ENCODE results near the gene LBR. TPM values are rescaled to one million over a fixed set of nuclear protein-coding genes. Genes with fewer than 3 reads are reported as not detected.

Gene LBR
- total RNA-seq, 1 experiment from 2014 or later: 44.0 TPM

DNA sequence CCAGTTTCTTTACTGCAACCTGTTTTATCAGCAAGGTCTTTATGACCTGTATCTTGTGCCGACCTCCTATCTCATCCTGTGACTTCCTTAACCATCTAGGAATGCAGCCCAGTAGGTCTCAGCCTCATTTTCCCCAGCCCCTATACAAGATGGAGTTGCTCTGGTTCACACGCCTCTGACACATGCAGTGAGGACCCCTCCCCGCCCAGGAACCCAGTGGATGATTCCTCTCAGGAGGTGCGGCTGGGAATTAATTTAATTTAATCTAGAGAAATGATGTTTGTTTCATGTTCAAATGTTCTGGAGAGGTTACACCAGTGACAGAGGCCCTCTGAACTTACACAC, 39.0 kb upstream of the LBR start:
- in situ Hi-C loops (cut with HindIII; ENCODE audit: low pct_unique_long_range_greater_than_20kb, low sequenced_read_pairs): no loop called here
- DNase-seq (ENCODE audit: low read depth, low spot score): no peak

DNA sequence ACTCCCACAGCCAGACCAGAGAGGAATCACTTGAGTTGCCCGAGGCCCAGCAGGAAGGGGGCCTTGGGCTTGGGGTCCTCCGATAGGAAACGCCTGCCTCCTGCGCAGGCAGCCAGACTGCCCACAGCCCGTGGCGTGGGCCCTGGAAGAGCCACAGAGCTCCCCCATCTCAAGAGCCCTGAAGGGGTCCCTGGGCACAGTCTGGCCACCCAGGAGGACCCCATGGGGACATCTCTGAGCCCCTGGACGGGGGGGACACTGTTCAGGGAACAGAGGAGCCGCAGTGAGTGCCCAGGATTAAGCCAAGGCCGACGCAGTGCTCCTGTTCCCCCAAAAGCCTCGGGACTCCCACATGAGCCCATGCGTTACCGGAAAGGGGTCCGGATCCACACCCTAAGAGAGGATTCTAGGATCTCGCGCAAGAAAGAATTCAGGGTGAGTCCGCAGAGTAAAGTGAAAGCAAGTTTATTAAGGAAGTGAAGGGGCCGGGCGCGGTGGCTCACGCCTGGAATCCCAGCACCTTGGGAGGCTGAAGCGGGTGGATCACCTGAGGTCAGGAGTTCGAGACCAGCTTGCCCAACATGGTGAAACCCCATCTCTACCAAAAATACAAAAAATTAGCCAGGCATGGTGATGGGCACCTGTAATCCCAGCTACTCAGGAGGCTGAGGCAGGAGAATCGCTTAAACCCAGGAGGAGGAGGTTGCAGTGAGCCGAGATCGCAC, 38.1 kb upstream of the LBR start:
- in situ Hi-C loops (cut with HindIII; ENCODE audit: low pct_unique_long_range_greater_than_20kb, low sequenced_read_pairs): no loop called here

DNA sequence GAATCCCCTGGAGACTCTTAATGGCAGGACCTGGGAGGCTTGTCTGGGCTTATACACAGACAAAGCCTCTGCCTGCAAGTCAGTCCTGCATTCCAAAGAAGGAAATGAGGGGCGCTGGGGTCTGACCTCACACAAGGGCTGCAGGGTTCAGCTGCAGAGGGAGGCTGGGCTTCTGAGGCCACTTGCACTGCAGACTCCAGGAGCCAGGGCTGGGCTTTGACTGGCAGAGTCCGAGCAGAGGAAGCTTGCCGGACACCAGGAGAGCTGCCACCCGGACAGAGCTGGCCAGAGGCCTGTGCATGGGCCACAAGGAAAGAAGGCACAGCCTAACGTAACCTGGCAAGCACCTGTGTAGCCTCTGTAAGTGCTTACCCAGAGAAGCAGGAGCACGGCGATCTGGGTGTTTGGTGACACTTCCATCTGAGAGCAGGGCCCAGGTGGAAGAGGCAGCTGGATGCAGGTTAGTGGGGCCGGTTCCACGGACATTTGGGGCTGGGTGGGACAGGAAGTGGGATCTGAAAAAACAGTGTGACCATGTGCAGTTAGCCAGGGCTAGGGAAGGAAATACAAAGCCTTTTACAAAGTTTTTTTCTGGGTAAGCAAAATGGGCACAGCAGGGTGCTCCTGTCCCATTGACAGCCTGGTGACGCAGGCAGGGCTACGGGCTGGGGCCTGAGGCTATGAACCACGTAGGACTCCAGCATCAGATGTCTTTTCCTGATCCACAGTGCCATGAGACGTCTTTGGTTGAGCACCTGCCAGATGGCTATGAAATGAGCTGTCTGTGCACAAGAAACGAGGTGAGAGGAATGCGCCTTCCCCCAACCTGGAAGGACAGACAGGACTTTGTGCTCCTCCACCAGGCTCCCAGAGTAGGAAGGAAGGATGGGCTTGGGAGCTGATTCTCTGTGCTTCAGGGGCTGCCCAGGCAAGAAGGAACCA, 37.3 kb upstream of the LBR start:
- in situ Hi-C loops (cut with HindIII; ENCODE audit: low pct_unique_long_range_greater_than_20kb, low sequenced_read_pairs): no loop called here

More for the DNA sequence above, 38.1 kb upstream of the LBR start:
- DNase-seq (ENCODE audit: low read depth, low spot score): no peak

DNA sequence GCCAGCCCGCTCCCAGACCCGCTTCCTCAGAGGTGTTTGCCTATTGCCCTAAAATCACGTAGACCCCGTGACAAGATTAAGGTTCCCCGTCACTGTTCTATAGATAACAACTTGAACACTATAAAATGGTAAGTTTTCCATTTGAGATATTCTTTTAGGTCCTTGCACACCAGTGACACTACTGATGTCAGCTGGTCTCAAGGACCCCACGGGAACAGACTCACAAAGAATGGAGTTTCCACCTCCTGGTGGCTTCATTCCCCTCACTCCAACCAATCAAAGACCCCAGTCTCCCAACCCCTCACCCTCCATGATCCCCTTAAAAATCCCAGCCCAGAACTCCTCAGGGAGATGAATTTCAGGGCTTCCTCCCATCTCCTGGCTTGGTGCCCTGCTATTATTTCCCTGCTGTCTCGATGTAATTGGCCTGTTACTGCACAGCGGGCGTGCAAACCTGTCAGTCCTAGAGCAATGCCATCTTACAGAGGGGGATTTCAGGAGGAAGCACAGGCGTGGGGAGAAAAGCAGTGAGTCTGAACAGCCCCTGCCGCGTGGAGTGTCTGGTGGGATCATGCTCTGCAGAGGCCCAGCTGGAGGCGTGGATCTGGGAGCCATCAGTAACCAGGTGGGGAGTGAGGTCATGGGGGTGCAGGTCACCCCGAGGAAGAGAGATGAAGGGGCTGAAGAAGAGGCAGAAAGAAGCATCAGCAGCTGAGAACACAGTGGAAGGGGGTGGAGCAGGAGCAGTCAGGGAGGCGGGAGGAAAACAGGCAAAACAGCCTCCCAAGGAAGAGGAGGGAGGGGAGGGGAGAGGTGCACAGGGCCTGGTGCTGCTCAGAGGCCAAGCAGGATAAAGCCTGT, 35.1 kb upstream of the LBR start:
- in situ Hi-C loops (cut with HindIII; ENCODE audit: low pct_unique_long_range_greater_than_20kb, low sequenced_read_pairs): no loop called here

More for the DNA sequence above, 37.3 kb upstream of the LBR start:
- DNase-seq (ENCODE audit: low read depth, low spot score): peak; percentile 99

DNA sequence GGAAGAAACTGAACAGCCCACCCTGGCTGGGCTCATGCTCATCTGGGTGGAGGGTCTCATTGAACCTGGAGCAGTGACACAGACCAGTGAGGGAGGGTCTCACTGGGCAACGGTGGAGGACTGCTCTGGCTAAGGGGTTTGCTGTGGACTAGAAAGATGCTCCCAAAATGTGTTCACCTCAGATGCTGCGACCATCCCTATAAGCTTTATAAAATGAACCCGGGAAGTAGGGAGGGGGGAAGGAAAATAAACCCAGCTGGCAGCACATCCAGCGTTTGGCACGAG, 34.5 kb upstream of the LBR start:
- DNase-seq (ENCODE audit: low read depth, low spot score): no peak
- in situ Hi-C loops (cut with HindIII; ENCODE audit: low pct_unique_long_range_greater_than_20kb, low sequenced_read_pairs): no loop called here

More for the DNA sequence above, 35.1 kb upstream of the LBR start:
- DNase-seq (ENCODE audit: low read depth, low spot score): no peak

DNA sequence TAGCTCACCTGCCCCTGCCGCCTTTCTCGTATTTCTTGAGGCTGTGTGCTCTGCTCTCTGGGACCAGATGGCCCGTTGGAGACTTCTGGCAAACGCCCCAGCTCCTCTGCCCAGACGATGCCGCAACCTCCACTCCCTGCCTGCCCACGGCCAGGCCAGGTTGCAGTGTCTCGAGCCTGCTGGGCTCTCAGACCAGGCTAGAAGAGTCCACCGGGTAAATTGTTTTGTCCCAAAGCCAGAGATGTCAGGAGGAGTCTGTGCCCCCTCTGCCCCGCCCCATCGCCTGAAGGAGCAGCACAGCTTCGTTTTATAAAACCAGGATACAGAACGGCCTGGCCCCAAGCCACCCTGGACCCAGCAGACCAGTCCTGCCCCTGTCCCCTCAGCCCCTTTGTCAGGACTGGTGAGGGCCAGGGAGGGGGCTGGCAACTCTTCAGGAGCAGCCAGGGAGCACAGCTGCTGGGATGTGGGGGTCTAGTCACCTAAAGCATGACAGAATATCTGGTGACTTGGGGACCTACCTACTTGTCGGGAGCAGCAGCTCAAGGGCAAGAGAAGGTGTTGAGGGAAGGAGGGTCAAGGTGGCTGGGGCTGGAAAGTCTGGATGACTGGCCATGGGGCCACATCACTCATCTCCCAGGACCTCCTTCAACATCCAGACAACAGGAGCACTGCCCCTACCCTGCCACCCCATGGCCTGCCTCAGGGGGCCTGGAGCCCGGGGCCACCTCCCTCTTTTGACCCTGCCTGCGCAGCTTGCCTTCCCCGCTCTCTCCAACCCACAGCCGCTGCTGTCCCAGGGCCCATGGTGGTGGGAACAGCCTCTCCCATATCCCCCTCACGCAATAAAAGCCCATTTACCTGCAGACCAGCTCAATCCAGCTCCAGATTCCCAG, 33.9 kb upstream of the LBR start:
- DNase-seq (ENCODE audit: low read depth, low spot score): no peak
- in situ Hi-C loops (cut with HindIII; ENCODE audit: low pct_unique_long_range_greater_than_20kb, low sequenced_read_pairs): no loop called here

DNA sequence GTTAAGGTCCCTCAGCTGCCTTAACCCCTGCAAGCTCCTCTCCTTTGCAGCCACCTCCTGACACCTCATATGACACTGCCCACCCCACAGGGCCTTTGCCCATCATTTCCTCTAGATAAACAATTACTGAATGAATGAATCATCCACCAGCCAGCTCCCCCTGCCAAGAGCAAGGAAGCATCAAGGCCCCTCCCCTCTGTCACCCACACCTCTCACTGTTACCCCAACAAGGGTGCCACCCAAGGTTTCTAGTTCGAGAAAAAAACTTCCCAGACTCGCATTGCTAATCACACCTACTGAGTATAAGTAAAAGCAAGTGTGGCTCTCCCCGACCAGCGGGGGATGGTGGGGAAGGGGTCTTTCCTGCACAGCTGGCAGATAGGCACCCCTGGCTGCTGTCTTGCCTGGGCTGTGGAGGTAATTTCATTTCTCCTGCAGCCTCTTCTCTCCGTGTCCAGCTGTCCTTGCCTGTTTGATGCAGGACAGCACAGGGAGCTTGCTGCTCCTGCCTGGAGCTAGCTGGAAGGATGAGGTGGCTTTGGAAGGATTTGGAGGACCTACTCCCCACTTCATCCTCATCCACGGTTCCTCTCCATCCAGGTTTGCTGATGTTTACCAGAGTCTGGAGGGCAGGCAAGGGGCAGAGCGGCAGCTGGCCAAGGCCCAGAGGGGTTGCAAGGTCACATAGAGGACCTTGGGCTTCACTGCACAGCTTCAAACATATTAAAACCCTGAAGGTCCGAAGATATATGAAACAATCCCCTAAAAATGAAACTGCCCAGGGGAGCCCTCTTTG, 33.1 kb upstream of the LBR start:
- in situ Hi-C loops (cut with HindIII; ENCODE audit: low pct_unique_long_range_greater_than_20kb, low sequenced_read_pairs): no loop called here
- no peak for DNase-seq (ENCODE audit: low read depth, low spot score)

DNA sequence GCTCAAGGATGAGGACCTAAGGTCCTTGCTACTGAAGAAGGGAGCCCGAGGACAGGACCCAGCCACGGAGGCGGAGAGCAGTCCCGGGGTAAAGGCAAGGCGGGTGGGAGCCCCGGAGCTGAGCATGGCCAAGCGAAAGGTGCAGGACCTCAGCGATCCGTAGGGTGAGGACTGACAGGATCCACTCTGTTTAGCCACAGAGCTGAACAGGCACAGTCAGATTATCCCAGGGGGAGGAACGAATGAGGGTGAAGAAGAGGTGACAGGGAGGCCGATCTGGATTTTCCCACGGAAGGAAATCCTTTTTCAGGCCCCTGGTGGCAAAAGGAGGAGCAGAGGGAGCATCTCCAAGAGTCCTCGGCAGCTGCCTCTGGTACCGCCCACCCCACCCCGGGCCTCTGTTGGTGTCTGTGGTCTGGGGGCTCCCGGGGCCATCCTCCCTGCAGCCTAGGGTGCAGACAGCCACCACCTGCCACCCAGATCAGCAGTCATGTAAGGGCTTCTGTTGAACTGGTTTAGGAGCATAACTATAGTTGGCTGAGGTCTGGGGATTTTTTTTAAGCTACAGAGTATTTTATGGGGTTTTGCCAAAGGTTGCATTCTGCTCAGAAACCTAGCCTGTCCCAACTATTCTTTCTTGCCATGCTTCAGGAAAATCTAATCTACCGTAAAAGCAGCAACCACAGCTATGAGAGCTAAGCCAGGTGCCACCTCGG, 32.3 kb upstream of the LBR start:
- DNase-seq (ENCODE audit: low read depth, low spot score): no peak
- in situ Hi-C loops (cut with HindIII; ENCODE audit: low pct_unique_long_range_greater_than_20kb, low sequenced_read_pairs): no loop called here

DNA sequence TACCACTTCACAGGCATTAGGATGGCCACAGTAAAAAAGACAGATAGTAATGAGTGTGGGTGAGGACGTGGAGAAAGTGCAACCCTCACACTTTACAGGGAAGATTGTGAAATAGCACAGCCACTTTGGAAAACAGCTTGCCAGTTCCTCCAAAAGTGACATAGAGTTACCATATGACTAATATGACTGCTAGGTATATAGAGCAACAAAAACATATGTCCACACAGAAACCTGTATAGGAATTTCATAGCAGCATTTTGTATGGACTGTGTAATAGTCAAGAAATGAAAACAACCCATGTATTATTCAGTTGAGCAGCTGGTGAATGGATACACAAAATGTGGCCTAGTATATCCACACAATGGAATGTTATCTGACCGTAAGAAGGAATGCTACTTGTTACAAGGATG, 30.4 kb upstream of the LBR start:
- in situ Hi-C loops (cut with HindIII; ENCODE audit: low pct_unique_long_range_greater_than_20kb, low sequenced_read_pairs): no loop called here
- no peak for DNase-seq (ENCODE audit: low read depth, low spot score)

DNA sequence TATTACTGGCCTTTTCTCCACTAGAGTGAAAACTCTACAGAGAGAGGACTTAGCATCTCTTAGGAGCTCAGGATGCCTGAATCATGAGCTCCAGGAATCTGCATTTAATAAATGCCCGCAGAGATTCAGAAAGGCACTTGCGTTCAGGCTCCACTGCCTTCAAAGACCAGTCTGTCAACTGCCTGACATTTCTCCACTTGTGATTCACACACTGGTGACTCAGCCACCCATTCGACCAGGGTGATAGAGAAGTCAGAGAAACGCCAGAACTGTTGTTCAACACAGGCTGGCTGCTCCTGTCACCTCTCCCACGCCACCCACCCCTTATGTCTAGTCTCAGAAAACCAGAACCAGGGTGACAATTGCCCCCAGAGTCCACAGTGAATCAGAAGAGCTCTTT, 26.9 kb upstream of the LBR start:
- peak; percentile 80 for DNase-seq (ENCODE audit: low read depth, low spot score)
- in situ Hi-C loops (cut with HindIII; ENCODE audit: low pct_unique_long_range_greater_than_20kb, low sequenced_read_pairs): no loop called here

DNA sequence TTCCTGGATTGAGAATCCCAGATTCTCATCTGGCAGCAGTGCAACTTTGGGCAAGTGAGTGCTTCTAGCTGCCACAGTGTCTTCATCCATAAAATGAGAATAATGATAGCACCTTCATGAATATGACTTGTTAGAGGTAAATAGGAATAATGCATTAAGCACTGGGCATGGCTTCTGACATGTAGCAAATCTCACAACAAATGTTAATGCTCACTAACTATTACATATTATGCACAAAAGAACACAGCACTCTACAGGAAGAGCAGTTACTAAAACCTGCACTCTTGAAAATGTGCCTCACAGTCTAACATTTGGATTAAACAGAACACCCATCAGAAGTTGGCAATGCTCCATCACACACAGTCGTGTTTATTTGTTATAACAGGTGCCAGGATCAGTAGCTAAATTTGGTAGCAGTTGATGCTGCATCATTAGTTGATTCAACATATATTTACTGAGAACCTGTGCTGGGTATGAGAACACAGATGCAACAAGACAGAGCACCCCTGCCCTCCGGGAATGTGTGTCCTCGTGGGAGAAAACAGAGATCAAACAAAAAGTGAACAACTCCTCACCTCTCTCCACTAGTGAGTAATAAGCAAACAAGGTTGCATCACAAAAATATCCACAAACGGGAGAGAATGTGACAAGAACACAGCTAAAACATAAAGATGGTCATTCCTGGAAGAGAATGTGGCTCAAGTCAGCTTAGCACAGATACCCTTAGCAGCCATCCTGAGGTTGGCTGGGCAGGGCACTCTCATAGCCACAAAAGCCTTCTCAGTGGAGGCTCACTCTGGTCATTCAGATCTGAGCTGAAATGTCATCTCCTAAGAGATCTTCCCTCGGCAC, 26.2 kb upstream of the LBR start:
- in situ Hi-C loops (cut with HindIII; ENCODE audit: low pct_unique_long_range_greater_than_20kb, low sequenced_read_pairs): no loop called here
- DNase-seq (ENCODE audit: low read depth, low spot score): no peak

DNA sequence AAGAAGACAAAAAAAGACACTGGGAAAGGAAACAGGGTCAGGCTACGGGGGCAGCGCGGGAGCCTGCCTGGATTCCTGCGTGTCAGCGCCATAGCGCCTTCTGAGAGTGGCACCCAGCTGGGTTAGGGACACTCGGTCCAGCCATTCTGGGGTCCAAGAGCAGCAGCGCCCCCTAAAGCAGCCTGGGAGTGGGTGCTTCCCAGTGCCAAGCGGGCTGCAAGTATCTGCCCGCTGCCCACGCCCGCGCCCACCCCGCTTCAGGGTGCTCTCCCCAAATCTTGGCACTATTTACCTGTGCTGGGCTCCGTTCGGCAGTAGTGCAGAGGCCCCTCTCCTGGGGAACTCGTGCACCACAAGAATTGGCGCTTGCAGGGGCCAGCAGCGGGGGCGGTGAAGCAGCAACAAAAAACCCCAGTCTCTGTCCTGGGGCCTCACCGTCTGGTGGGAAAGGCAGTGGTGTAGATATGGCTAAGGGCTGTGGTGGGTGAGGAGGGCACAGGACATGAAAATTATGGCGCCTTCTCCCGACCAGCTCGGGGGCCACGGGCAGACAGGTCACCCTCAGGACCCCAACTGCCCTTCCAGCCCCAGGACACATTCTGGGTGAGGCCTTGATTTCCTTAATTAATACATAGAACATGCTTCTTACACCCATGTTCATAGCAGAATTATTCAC, 24.1 kb upstream of the LBR start:
- DNase-seq (ENCODE audit: low read depth, low spot score): no peak

DNA sequence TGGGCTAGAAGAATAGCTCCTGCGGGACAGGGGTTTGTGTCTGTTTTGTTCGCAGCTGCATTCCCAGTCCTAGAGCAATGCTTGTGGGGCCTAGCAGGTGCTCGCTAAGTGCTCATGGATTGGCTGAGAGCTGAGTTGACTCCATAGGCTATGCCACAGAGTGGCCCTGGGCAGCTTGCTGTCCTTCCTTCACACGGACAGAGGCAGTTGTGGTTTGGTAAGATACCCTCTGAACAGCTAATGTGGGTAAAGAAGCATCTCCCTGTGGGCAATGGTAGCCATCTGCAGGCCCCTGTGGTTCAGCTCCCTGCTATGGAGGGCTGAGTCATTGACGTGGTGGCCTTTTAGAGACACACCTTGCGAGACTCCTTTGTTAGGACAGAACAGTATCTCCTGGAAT, 23.5 kb upstream of the LBR start:
- no peak for DNase-seq (ENCODE audit: low read depth, low spot score)
- in situ Hi-C loops (cut with HindIII; ENCODE audit: low pct_unique_long_range_greater_than_20kb, low sequenced_read_pairs): no loop called here

More for the DNA sequence above, 24.1 kb upstream of the LBR start:
- in situ Hi-C loops (cut with HindIII; ENCODE audit: low pct_unique_long_range_greater_than_20kb, low sequenced_read_pairs): no loop called here

DNA sequence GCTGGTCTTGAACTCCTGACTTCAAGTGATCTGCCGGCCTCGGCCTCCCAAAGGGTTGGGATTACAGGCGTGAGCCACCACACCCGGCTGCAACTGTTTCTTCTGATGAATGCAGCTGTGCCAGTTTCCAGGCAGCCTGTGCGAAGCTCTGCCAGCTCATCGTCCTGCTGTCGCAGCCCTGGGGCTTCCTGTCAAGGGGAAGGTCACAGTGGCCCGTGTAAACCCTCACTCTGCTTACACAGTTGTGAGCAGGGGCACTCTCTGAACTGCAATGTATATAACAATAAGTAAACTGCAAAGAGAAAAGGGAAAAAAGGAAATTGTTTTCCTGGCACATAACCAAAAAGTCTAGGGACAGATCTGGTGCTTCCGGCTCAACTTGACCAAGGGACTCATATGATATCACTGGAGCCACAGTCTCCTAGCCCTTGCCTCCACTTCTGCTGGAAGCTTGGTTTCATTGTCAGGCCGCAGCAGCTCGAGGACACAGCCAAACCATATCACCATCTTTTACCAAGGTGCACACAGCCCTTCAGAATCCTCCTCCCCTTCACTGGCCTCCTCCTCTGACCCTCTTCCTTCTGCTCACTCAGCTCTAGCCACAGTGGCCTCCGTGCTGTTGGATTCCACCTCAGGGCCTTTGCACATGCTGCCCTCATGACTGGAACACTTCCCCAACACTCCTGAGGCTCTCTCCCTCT, 22.8 kb upstream of the LBR start:
- in situ Hi-C loops (cut with HindIII; ENCODE audit: low pct_unique_long_range_greater_than_20kb, low sequenced_read_pairs): no loop called here
- no peak for DNase-seq (ENCODE audit: low read depth, low spot score)

Data from SK-MEL-5 (cell line).